ENCODE results near the gene WDFY4. TPM values are rescaled to one million over a fixed set of nuclear protein-coding genes. Genes with fewer than 3 reads are reported as not detected.

WDFY4 gene
- total RNA-seq, 1 experiment from 2014 or later: not detected

DNA sequence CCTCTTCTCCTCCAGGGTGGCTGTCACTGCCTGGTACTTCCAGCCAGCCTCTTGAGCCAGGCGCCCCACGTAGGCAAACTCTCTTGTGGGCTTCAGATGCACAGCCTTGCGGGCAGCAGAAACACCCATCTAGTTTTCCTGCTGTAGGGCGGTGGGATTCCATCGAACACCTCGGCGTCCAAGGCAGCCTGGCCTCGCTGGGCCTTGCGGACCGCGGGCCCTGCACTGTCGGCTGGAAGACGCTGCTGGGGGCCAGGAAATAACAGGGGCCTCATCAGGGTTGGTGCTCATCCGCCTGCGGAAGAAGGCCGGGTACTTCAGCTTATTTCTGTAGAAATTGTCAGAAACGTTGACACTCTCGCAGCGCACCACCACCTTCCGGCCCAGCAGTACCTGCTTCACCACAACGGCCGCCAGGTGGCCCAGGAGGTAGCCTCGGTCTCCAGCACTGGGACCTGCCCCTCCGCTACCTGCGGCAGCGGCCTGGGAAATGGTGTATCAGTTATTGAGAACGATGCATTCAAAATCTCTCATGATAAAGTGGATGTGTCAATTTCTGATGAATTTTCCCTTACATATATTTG, 61.1 kb downstream of the WDFY4 start:
- no peak for DNase-seq (ENCODE audit: low spot score)

DNA sequence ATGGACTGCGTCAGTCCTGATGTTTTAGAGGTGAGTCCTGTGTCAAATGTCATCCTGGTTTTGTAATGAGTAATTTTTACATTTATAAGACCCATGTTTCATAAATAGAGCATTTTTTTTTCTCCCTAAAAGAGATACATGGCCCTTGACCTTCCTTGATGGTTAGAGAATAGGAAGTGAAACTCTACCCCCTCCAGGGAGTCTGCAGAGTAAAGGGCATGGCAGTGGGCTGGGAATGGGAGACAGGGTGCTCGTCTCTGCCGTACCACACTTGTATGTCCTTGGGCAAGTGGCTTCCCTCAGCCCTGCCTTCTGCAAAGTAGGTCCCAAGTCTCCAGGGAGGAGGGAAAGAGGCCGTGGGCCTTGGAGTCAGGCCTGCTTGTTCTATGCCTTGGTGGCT, 63.9 kb downstream of the WDFY4 start:
- DNase-seq (ENCODE audit: low spot score): no peak

DNA sequence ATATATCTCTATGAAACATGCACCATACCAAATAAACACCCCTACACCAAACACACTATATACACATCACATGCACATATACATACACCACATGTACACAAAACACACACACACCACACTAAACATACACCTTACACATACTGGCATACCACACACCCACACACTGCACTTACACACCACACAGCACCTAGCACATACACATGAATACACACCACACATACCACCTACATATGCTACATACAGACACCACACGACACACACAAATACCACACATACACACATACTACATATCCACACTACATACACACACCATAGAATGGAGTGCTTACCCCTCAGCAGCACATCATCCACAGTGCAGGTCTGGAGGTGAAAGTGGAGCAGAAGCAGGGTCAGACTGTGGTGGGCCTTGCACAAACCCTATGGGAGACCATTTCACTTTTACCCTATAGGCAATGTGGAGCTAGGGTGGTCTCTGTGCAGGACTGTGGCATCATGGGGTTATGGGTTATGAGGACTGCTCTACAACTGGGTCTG, 64.6 kb downstream of the WDFY4 start:
- no peak for DNase-seq (ENCODE audit: low spot score)

DNA sequence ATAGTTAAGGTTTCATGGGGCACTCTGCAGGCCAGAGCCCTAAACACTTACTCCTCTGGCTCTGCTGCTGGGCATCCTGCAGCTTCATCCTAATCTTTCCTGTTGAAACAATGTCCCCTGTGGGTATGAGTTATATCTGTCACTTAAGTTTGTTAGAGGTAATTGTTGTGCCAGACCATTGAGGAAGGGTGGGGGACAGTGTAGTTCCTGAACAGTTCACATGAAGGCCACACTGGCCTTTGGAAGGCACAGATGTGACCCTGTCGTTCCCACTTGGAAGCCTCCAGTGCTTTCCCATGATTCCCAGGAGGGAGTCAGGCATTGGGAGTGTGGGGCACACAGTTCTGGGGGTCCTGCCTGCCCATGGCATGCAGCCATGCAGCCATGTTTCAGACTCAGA, 65.3 kb downstream of the WDFY4 start:
- no peak for DNase-seq (ENCODE audit: low spot score)

DNA sequence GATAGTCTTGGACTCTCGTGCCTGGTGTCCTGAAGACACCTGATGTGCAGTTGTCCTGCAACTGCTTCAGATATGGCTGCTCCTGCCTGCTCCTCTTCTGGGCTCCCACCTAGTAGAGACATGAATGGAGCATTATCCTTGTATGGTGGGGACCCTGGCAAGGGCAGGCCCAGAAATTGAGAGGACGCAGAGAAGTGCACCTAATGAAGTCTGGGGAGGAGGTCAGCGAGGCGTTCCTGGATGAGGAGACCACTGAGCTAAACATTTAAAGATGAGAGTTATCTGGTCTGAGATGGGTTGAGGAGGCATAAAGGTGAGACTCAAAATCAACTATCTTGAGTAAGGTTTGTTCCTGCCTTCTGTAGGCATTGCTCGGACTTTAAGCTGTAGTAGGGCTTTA, 66.3 kb downstream of the WDFY4 start:
- DNase-seq (ENCODE audit: low spot score): no peak

DNA sequence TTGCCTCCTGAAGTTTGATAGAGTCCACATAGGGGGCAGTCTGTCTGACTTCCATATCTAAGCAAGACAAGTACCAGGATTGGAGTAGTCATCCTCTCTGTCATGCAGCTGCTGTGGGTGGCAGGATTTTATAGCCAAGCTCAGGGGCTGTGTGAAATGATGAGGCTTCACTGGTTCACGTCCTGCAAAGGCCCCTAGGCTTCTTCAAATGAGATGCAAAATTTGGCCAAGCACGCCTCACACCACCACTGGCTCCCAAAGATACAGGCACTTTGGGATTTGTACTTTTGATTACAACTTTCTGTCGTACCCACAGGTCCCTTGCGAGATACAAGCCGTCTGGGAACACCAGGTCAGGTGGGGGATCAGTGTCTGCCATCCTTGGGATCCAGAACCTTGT, 67.1 kb downstream of the WDFY4 start:
- no peak for DNase-seq (ENCODE audit: low spot score)

DNA sequence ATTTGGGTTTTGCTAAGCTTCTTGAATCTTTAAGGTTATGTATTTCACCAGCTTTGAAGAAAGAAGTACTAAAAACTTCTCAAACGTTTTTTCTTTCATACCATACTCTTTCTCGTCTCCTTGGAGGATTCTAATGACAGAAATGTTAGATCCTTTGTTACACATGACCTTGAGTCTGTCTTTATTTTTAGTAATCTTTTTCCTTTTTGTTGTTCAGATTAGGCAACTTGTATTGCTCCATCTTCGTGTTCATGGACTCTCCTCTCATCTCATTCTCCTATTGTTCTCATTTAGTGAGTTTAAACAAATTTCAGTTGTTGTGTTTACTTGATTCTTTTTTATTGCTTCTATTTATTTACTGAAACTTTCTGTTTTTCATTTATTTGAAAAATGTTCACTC, 73.7 kb downstream of the WDFY4 start:
- no peak for DNase-seq (ENCODE audit: low spot score)

DNA sequence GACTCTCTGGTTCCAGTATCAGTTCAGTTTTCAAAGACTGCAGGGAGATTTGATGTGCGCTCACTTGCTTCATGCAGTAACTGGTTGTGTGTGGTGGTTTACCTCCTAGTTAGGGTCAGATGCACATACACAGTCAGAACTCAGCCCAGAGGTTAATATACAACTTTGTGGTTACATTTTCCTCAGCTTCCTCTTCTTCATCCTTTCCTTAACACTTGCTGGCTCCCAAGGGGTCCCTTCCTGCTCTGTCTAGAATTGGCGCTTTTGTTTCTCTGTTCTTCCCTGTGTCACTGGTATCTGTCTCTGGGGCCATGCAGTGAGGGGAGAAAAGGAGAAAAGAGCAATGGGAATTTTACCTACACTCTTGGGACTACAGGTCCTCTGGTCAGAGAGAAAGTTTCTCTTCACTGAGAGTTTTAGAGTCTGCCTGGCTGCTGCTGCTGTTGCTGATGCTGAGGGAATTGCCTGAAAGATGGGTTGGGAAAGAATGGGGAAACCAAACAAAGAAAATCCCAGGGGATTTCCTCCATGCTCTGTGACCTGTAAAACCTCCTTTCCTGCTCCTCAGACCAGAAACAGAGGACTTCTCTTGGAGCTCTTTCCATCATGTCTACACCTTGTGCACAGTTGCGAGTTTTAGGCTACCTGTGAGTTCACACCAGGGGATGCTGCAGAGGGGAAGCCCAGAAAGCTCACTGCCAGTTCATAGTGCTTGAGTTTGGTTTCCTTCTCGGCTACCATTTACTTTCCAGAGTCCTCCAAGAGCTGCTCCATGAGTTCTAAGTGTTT, 74.6 kb downstream of the WDFY4 start:
- no peak for DNase-seq (ENCODE audit: low spot score)

DNA sequence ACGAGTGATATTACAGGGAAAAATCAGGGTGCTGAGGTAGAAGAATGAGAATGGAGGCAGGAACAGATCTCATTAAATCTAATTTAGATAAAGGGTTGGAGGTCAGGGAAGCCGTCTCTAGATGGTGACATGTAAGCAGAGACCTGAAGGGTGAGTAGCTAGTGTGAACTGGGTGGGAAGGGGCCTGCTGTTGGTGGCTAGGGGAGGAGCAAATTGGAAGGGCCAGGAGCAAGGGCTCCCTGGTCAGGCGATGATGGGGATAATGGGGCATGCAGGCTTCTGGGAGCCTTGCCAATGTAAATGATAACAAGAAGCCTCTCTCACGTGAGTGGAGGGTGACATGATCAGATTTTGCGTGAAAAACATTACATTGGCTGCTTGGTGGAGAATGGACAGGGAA, 76.3 kb downstream of the WDFY4 start:
- no peak for DNase-seq (ENCODE audit: low spot score)

DNA sequence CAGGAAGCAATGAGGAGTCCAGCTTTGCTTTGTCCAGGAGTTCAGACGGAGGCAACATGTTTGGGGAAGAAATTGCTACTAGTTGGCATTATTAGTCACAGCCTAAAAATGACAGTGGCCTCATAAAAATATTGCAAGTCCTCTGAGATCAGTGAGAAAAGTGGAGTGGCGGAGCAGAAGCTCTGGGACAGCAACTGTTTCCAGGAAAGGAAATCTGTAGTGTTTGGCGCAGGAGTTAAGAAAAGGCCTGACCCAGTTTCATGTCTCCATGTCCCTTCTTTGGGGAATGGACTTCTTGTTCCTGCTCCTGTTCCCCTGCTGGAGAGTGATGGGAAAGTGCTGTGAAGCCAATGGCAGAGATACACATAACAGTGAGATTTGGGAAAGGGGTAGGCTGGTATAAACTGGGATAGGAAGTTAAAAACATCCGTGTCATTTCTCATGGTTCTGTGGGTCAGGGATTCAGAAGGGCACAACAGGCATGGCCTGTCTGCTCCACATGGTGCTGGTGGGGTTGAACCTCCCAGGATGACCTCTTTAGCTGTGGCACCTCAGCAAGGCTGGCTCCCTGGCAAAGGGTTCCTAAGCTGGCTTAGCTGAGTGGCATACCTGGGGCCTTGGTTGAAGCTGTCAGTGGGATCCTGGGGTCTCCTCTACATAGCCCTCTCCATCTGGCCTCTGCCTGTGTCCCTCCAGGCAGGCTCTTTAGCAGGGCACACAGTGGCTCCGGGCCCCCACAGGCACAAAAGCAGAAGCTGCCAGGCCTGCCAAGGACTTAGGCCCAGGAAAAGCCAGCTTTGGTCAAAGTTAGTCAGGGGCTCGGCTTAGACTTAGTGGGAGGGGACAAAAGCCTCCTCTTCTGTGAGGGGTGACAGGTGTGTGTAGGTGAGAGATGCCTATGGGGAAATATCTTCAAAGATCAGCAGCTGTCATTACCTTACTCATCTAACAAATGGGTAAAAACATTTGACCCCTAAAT, 77.7 kb downstream of the WDFY4 start:
- no peak for DNase-seq (ENCODE audit: low spot score)

DNA sequence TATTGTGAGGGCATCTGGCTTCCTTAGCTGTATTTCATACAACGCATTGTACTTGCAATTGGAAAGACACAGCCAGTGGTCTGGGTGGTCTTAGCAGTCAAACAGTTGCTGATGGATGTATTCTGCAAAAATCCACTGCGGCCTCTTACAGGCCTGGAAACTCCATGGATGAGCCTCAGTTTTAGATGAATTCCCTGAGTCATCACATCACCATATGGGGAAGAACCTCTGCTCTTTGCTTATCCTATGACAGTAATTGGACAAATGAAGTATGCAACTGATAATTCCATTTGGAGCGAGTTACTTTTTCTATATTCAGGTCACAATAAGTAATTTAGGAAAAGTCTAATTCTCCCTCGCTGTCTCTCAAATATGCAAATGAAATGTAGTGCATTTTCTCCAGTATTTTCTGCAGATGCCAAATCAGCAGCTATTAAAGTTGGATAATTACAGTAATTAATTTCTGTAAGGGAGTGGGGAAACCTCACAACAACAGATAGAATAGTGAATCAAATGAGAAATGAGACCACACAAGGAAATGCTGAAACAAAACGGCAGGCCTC, 78.8 kb downstream of the WDFY4 start:
- DNase-seq (ENCODE audit: low spot score): no peak

DNA sequence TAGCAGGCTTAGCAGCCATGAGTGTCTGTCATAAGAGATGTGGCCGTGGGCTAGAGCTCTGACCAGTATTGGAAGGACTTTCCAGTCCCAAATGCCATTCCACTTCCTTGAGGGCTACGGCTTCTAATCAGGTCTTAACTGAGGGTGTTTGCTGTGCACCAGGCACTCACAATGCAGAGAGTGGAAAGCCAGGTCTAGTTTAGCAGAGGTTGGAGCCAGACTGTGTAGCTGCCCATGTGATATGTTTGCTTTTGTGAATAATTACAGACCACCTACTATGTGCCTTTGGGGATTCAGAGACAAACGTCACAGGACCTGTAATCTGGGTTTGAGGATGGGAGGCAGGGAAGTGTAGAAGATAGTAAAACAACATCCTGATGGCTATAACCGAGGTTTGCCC, 79.8 kb downstream of the WDFY4 start:
- no peak for DNase-seq (ENCODE audit: low spot score)

DNA sequence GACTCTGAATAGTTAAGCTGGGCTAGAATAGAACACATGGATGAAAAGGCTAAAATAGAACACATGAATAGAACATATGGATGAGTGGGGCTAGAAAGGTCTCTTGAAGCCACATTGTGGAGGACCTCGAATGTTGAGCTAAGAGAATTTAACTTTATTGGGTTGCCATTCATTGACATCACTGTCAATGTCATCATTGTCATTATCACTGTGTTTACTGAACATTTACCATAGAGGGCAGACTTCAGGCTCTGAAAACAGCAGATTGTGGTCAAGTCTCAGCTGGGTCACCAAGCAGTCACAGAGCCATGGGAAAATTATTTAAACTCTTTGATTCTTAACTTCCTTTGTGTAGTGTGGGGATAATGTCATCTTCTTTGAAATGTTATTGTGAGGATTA, 80.4 kb downstream of the WDFY4 start:
- DNase-seq (ENCODE audit: low spot score): no peak

DNA sequence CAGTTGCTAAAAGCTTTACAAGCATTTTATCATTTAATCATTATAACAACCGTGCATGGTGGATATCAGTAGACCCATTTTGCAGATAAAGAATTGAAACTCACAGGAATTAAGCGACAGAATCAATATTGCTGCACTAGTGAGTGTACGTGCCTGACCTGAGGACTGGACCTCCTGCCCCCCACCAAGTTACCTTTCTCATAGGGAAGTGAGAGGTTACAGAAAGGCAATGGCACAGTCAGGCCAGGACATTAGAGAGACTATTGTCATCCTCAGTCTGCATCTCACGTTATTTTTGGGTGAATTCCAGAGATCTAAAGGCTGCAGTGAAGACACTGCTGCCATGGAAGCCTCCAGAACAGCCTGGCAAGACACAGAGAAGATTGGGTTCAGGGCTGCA, 80.9 kb downstream of the WDFY4 start:
- DNase-seq (ENCODE audit: low spot score): no peak

DNA sequence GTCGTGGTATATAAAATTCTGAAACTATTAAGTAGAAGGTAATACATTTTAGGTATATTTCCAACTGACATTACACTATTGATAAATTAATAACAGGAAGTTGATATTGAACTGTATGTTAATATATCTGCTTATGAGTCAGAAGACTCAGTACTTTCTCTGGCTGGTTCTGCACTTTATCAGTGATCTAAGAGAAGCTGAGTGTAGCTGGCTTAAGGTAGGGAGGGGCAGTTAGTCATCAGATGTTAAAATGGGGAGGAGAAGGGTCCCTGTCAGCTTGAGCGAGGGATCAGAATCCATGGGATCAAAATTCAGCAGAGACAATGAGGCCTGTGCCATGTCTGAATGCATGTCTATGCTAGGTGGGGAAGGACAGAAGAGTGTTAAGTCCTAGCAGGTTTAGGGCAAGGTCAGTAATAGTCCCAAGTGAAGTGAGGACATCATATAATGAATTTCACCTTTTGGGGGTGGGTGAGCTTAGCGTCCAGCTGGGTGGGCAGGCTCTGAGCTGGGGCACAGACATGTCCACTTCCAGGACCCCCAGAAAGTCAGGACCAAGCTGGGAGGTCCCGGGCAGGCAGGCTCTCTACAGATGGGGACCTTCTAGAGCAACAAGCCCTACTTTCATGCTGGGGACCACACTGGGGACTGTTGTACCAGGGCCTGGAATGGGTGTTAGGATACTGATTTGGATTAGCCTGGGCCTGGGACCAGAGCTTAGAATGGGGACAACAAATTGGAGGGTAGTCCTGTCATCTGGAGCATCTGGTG, 82.9 kb downstream of the WDFY4 start:
- no peak for DNase-seq (ENCODE audit: low spot score)

DNA sequence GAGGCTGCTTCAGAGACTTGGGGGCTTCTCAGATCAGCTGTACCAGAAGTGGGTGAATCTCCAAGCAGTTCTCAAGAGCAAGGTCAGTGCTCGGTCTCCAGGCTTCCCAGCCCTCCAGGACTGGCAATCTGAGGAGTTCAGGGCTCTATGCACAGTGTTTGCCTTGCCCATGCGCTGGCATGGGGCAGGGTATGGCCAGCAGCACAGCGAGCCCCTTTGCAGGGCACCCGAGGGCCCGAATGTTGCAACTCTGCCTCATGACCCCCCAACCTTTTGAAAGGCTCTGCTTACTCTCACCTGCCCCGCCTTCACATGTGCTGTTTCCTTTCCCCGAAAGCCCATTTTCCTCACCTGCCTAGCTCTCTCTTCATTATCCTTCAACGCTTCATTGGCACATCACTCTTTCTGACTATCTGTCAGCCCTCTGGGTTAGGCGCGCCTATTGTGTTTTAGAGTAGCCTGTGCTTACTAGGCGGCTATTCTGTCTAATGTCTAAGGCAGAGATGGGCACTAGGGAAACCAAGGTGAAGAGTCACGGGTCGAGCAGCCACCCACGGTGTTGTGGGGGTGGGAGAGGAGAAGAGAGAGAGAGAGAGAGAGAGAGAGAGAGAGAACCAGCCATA, 83.6 kb downstream of the WDFY4 start:
- DNase-seq (ENCODE audit: low spot score): no peak

DNA sequence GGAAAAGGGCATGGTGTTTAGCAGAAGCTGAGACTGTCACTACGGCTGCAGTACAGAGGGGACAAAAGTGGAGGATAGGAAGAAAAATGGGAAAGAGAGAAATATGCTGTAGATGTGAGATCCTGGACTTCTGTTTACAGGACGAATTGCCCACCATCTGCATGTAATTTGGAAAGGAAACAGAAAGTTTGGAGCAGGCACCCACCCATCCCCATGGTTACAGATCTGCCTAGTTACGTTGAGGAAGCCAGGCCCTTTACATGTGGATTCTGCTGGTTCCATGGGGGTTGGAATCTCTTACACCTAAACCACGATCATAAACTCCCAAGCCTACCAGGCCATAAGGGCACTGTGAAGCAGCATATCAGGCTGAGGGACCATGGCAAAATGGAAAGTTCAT, 84.3 kb downstream of the WDFY4 start:
- DNase-seq (ENCODE audit: low spot score): no peak

DNA sequence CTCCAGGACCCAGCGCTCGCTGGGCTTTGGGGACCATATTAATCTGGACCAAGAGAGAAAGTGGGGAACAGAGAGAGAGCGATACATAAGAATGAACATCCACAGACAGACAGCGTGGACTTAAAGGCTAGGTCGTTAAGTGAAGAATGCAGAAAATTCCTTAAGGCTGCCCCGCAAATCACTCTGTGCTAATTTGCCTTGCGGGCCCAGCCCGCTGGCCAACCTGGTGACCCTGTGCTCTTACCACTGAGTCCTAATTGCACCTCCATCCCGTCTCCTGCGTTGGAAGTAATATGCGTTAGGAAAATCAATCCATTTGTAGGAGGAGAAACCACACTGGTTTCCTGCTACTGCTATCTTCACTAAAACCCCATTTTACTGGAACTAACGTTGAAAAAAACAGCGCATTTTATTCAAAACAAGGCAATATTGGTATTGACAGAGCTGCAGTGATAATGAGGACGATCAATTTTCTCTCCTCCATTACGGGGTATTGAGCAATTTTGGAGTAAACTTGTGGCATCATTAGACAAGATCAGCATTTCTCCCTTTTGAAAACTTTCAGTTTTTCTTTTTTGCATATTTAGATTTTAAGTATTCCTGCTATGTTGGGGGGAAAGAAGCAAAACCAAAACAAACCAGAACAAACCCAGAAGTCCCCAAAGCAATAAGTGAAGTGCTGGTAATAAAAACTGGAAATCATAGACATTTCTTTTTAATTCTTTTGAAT, 85.2 kb downstream of the WDFY4 start:
- no peak for DNase-seq (ENCODE audit: low spot score)

DNA sequence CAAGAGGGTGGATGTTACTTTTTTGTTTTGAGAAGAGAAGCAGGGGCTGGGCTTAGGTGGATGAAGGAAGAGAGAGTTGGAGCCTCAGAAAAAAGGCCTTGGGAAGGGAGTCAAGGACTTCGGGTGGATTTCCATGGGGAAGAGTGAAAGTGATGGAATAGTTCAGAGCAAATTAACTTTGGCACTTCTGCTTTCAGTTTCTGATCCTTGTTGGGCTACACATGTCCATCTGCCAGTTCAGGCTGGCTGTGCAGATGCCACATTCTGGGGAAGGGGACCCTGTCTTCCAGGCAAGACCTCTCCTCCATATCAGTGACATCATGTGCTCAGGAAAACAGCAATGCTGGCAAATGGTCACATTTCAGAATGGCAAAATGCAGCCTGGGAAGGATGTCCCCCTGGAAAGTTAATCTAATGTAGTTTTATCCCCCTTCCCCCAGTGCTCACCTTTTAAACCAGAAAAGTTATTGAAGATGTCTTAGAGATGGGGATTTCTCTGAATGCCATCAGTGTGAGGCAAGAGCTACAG, 86.0 kb downstream of the WDFY4 start:
- DNase-seq (ENCODE audit: low spot score): no peak

DNA sequence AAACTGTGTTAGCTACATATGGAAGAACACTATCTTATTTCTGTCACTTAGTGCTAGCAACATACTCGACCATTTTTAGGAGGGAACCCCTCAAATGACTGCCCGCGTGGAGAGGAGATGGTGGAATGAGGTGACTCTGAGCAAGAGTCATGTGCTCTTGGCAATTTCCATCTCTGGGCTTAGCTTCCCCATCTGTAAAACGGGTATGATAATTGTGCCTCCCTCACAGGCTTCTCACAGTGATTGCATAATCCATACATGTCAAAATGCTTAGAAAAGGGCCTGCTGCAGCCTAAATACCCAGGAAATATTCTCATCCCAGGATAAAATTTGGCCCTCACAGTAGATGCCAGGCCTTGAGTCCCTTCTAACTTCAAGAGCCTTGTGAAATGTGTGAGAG, 86.6 kb downstream of the WDFY4 start:
- DNase-seq (ENCODE audit: low spot score): no peak

All from A172 (cell line).